GM23338 (cell line): Measurements from ENCODE around the gene QDPR. TPM values are rescaled to one million over a fixed set of nuclear protein-coding genes. Genes with fewer than 3 reads are reported as not detected.

Source experiments
- ATAC-seq: fragments of 200-7000 bp; cut with Tn5 transposase; 3 replicates; pipeline ENCODE4 v1.9.1; 2020
- DNase-seq: peaks from one replicate; pipeline ENCODE4 v3.0.0-alpha.2; 2015; ENCODE audit warnings: low spot score
- H2AFZ ChIP-seq: fragments of 200-600 bp; sonication (generic); 2 replicates; pipeline ENCODE4 v1.8.0; 2016; ENCODE audit warnings: antibody characterized with exemption, mild to moderate bottlenecking, moderate library complexity
- H3F3A ChIP-seq: fragments of 200-600 bp; sonication (generic); replicated peaks from 2 replicates; pipeline ENCODE4 v1.8.0; 2017; ENCODE audit warnings: antibody characterized with exemption, mixed run types, low read depth
- H3K27ac ChIP-seq: fragments of 200-600 bp; sonication (generic); 2 replicates; pipeline ENCODE4 v1.6.1; 2016; ENCODE audit warnings: low read depth
- H3K27me3 ChIP-seq: fragments of 200-600 bp; sonication (generic); 2 replicates; pipeline ENCODE4 v1.8.0; 2016; ENCODE audit warnings: mild to moderate bottlenecking, mixed run types, moderate library complexity; ENCODE audit not compliant: insufficient read depth
- H3K36me3 ChIP-seq: fragments of 200-600 bp; sonication (generic); 2 replicates; pipeline ENCODE4 v1.8.0; 2016; ENCODE audit warnings: mild to moderate bottlenecking; ENCODE audit not compliant: insufficient read depth
- H3K4me1 ChIP-seq: fragments of 200-600 bp; sonication (generic); 2 replicates; pipeline ENCODE4 v1.8.0; 2016; ENCODE audit warnings: mild to moderate bottlenecking, moderate library complexity; ENCODE audit not compliant: insufficient read depth
- H3K4me2 ChIP-seq: fragments of 200-600 bp; sonication (generic); 2 replicates; pipeline ENCODE4 v1.7.1; 2017; ENCODE audit warnings: mixed run types
- H3K4me3 ChIP-seq: fragments of 200-600 bp; sonication (generic); 2 replicates; pipeline ENCODE4 v1.6.1; 2016; ENCODE audit warnings: mixed run types
- H3K79me2 ChIP-seq: fragments of 200-600 bp; sonication (generic); replicated peaks from 2 replicates; pipeline ENCODE4 v1.8.0; 2017; ENCODE audit warnings: mild to moderate bottlenecking; ENCODE audit not compliant: insufficient read depth
- H3K9me2 ChIP-seq: fragments of 200-600 bp; sonication (generic); 2 replicates; pipeline ENCODE4 v1.8.0; 2017; ENCODE audit not compliant: insufficient read depth
- H4K20me1 ChIP-seq: fragments of 200-600 bp; sonication (generic); replicated peaks from 2 replicates; pipeline ENCODE4 v1.8.0; 2017; ENCODE audit warnings: mild to moderate bottlenecking; ENCODE audit not compliant: insufficient read depth
- H3K27ac Mint-ChIP-seq: 2 replicates; pipeline ENCODE4 v1.8.0; 2020; ENCODE audit warnings: inconsistent platforms, mild to moderate bottlenecking, moderate library complexity, mixed read lengths
- H3K27me3 Mint-ChIP-seq: 3 replicates; pipeline ENCODE4 v1.8.0; 2022; ENCODE audit warnings: low read depth, mild to moderate bottlenecking, moderate library complexity, mixed read lengths, inconsistent platforms; ENCODE audit not compliant: insufficient read depth, poor library complexity
- H3K36me3 Mint-ChIP-seq: 3 replicates; pipeline ENCODE4 v1.8.0; 2021; ENCODE audit warnings: low read depth, mild to moderate bottlenecking, inconsistent platforms, moderate library complexity, mixed read lengths
- H3K4me1 Mint-ChIP-seq: 3 replicates; pipeline ENCODE4 v1.8.0; 2020; ENCODE audit warnings: mild to moderate bottlenecking, inconsistent platforms, mixed read lengths
- H3K4me3 Mint-ChIP-seq: 3 replicates; pipeline ENCODE4 v1.8.0; 2021; ENCODE audit warnings: moderate library complexity, mild to moderate bottlenecking, inconsistent platforms, mixed read lengths
- H3K9me3 Mint-ChIP-seq: 3 replicates; pipeline ENCODE4 v1.8.0; 2020; ENCODE audit warnings: moderate library complexity, mild to moderate bottlenecking, inconsistent platforms, mixed read lengths
- CREB1 ChIP-seq: fragments of 250-450 bp; sonication (Bioruptor Pico); IDR thresholded peaks from 2 replicates; pipeline ENCODE4 v1.5.0; 2020; ENCODE audit warnings: low read depth, mild to moderate bottlenecking, moderate library complexity
- EZH2 ChIP-seq: fragments of 200-600 bp; sonication (generic); IDR thresholded peaks from one replicate; pipeline ENCODE4 v1.8.0; 2017; ENCODE audit warnings: antibody characterized with exemption, mild to moderate bottlenecking, low read depth; ENCODE audit not compliant: unreplicated experiment
- EZH2phosphoT487 ChIP-seq: fragments of 200-600 bp; sonication (generic); IDR thresholded peaks from one replicate; pipeline ENCODE4 v1.8.1; 2018; ENCODE audit warnings: antibody characterized with exemption; ENCODE audit not compliant: unreplicated experiment
- JUNB ChIP-seq: IDR thresholded peaks from one replicate; pipeline ENCODE4 v1.6.1; 2016; ENCODE audit warnings: antibody characterized with exemption; ENCODE audit not compliant: unreplicated experiment
- NANOG ChIP-seq: IDR thresholded peaks from 2 replicates; pipeline ENCODE4 v1.6.1; 2016; ENCODE audit warnings: antibody characterized with exemption, borderline replicate concordance
- ZNF114 ChIP-seq: fragments of 250-450 bp; sonication (Bioruptor Pico); IDR thresholded peaks from 2 replicates; pipeline ENCODE4 v1.5.0; 2020; ENCODE audit warnings: mild to moderate bottlenecking, moderate library complexity
- polyA plus RNA-seq: library from polyadenylated mRNA; unstranded; fragments of >200 nt; fragmentation: Nextera tagmentation; extraction: Ambion mirVana; gene quantifications from 2 replicates; pipeline ENCODE4 v1.2.1, GENCODE V29; 2016
- total RNA-seq: library from RNA; depleted of rRNA; stranded (reverse); fragments of >200 nt; shearing (Covaris generic); gene quantifications from 2 replicates; pipeline ENCODE4 v1.2.3, GENCODE V29; 2014
- TF ChIP-seq, protein P1 (sequence below): IDR thresholded peaks from one replicate; pipeline ENCODE4 v1.6.1; 2018; ENCODE audit warnings: antibody characterized with exemption; ENCODE audit not compliant: unreplicated experiment
- TF ChIP-seq, protein P2 (sequence below): fragments of 250-450 bp; sonication (Bioruptor Pico); IDR thresholded peaks from 2 replicates; pipeline ENCODE4 v1.5.0; 2020; ENCODE audit warnings: mild to moderate bottlenecking, moderate library complexity
- TF ChIP-seq, protein P3 (sequence below), 2 experiments: fragments of 200-600 bp in 1 of 2; sonication (generic) in 1 of 2; conservative IDR thresholded peaks; 2 replicates each; pipeline versions ENCODE4 v1.5.1 to v1.6.1; 2016 to 2017; ENCODE audit warnings: antibody characterized with exemption in 2 of 2, low read depth in 2 of 2, mild to moderate bottlenecking in 2 of 2, moderate library complexity in 1 of 2

The QDPR gene
- total and polyA plus RNA-seq, 2 experiments from 2014 or later = 31.5 to 42.7 TPM

DNA sequence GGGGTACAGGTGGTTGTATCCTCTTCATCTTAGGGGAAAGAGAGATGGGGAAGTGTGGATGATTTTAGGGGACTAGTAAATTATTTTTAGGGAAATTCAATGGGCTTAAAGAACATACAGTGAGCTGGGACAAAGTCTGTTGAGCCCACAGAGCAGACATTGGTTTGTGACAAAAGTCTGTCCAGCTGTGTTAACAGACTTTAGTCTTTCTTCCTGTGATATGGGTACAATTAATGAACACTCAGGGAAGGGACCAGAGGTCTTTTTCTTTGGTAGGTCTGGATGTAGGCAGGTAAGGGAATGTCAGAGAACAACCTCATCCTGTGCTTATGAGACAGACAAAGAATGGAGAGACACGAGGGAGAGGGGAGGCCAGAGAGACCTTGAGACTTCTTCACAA is 5.1 kb upstream of the QDPR start:
- peak overlapping the region; percentile 33; the same call in 1 of the 3 replicates for H3K4me3 Mint-ChIP-seq
- Histone ChIP-seq H3K36me3 (no peaks in the 10 kb centered on the region), H3K4me2 (peak overlapping the region; percentile 39), H3K9me2 (no peaks in the 10 kb centered on the region), H3K4me3 (peak overlapping the region; percentile 14; the same call in 1 of the 2 replicates), H3K79me2 (no peaks in the 10 kb centered on the region), H3K4me1 (peaks cover 37% of the 10 kb centered on the region), H4K20me1 (no peaks in the 10 kb centered on the region), H3F3A (no peaks in the 10 kb centered on the region), H3K27me3 (0 out of 2 replicates have a peak, but pooled peaks cover 5% of the 10 kb centered on the region), H2AFZ (peak overlapping the region; percentile 74; the same call in 1 of the 2 replicates), H3K27ac (no peak overlapping the region)
- H3K27me3 Mint-ChIP-seq = peaks cover 4% of the 10 kb centered on the region
- TF ChIP-seq NANOG (no peak), CREB1 (CRISPR knock-in tag) (no peak), JUNB (no peak), ZNF114 (CRISPR knock-in tag) (no peak), EZH2phosphoT487 (no peak), EZH2 (no peak)
- TF ChIP-seq, protein P1, sequence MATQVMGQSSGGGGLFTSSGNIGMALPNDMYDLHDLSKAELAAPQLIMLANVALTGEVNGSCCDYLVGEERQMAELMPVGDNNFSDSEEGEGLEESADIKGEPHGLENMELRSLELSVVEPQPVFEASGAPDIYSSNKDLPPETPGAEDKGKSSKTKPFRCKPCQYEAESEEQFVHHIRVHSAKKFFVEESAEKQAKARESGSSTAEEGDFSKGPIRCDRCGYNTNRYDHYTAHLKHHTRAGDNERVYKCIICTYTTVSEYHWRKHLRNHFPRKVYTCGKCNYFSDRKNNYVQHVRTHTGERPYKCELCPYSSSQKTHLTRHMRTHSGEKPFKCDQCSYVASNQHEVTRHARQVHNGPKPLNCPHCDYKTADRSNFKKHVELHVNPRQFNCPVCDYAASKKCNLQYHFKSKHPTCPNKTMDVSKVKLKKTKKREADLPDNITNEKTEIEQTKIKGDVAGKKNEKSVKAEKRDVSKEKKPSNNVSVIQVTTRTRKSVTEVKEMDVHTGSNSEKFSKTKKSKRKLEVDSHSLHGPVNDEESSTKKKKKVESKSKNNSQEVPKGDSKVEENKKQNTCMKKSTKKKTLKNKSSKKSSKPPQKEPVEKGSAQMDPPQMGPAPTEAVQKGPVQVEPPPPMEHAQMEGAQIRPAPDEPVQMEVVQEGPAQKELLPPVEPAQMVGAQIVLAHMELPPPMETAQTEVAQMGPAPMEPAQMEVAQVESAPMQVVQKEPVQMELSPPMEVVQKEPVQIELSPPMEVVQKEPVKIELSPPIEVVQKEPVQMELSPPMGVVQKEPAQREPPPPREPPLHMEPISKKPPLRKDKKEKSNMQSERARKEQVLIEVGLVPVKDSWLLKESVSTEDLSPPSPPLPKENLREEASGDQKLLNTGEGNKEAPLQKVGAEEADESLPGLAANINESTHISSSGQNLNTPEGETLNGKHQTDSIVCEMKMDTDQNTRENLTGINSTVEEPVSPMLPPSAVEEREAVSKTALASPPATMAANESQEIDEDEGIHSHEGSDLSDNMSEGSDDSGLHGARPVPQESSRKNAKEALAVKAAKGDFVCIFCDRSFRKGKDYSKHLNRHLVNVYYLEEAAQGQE = no peak
- TF ChIP-seq, protein P2, sequence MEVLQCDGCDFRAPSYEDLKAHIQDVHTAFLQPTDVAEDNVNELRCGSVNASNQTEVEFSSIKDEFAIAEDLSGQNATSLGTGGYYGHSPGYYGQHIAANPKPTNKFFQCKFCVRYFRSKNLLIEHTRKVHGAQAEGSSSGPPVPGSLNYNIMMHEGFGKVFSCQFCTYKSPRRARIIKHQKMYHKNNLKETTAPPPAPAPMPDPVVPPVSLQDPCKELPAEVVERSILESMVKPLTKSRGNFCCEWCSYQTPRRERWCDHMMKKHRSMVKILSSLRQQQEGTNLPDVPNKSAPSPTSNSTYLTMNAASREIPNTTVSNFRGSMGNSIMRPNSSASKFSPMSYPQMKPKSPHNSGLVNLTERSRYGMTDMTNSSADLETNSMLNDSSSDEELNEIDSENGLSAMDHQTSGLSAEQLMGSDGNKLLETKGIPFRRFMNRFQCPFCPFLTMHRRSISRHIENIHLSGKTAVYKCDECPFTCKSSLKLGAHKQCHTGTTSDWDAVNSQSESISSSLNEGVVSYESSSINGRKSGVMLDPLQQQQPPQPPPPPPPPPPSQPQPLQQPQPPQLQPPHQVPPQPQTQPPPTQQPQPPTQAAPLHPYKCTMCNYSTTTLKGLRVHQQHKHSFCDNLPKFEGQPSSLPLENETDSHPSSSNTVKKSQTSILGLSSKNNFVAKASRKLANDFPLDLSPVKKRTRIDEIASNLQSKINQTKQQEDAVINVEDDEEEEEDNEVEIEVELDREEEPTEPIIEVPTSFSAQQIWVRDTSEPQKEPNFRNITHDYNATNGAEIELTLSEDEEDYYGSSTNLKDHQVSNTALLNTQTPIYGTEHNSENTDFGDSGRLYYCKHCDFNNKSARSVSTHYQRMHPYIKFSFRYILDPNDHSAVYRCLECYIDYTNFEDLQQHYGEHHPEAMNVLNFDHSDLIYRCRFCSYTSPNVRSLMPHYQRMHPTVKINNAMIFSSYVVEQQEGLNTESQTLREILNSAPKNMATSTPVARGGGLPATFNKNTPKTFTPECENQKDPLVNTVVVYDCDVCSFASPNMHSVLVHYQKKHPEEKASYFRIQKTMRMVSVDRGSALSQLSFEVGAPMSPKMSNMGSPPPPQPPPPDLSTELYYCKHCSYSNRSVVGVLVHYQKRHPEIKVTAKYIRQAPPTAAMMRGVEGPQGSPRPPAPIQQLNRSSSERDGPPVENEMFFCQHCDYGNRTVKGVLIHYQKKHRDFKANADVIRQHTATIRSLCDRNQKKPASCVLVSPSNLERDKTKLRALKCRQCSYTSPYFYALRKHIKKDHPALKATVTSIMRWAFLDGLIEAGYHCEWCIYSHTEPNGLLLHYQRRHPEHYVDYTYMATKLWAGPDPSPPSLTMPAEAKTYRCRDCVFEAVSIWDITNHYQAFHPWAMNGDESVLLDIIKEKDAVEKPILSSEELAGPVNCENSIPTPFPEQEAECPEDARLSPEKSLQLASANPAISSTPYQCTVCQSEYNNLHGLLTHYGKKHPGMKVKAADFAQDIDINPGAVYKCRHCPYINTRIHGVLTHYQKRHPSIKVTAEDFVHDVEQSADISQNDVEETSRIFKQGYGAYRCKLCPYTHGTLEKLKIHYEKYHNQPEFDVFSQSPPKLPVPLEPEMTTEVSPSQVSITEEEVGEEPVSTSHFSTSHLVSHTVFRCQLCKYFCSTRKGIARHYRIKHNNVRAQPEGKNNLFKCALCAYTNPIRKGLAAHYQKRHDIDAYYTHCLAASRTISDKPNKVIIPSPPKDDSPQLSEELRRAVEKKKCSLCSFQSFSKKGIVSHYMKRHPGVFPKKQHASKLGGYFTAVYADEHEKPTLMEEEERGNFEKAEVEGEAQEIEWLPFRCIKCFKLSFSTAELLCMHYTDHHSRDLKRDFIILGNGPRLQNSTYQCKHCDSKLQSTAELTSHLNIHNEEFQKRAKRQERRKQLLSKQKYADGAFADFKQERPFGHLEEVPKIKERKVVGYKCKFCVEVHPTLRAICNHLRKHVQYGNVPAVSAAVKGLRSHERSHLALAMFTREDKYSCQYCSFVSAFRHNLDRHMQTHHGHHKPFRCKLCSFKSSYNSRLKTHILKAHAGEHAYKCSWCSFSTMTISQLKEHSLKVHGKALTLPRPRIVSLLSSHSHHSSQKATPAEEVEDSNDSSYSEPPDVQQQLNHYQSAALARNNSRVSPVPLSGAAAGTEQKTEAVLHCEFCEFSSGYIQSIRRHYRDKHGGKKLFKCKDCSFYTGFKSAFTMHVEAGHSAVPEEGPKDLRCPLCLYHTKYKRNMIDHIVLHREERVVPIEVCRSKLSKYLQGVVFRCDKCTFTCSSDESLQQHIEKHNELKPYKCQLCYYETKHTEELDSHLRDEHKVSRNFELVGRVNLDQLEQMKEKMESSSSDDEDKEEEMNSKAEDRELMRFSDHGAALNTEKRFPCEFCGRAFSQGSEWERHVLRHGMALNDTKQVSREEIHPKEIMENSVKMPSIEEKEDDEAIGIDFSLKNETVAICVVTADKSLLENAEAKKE (CRISPR knock-in tag) = no peak
- TF ChIP-seq, protein P3, sequence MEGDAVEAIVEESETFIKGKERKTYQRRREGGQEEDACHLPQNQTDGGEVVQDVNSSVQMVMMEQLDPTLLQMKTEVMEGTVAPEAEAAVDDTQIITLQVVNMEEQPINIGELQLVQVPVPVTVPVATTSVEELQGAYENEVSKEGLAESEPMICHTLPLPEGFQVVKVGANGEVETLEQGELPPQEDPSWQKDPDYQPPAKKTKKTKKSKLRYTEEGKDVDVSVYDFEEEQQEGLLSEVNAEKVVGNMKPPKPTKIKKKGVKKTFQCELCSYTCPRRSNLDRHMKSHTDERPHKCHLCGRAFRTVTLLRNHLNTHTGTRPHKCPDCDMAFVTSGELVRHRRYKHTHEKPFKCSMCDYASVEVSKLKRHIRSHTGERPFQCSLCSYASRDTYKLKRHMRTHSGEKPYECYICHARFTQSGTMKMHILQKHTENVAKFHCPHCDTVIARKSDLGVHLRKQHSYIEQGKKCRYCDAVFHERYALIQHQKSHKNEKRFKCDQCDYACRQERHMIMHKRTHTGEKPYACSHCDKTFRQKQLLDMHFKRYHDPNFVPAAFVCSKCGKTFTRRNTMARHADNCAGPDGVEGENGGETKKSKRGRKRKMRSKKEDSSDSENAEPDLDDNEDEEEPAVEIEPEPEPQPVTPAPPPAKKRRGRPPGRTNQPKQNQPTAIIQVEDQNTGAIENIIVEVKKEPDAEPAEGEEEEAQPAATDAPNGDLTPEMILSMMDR (conservative IDR thresholded peaks at IDR 0.05; ENCODE audit: low read depth in 2 of 2) = no peak
- H3K27ac Mint-ChIP-seq = peak overlapping the region; percentile 36; the same call in 1 of the 2 replicates
- no peaks in the 10 kb centered on the region for H3K9me3 Mint-ChIP-seq
- H3K36me3 Mint-ChIP-seq = no peaks in the 10 kb centered on the region
- ATAC-seq = peak; percentile 15
- peaks cover 41% of the 10 kb centered on the region for H3K4me1 Mint-ChIP-seq
- DNase-seq = no peak
